Lung (tissue), 12 donors: Measurements from ENCODE around the gene RASA2. TPM values are rescaled to one million over a fixed set of nuclear protein-coding genes. Genes with fewer than 3 reads are reported as not detected.

Experiments
- ATAC-seq: fragments of 200-7000 bp; cut with Tn5 transposase; one replicate; pipeline ENCODE4 v1.9.1; 2020; ENCODE audit warnings: moderate number of reproducible peaks; ENCODE audit not compliant: insufficient read depth, low FRiP score
- DNase-seq, 3 donors: peaks; one replicate each; pipeline ENCODE4 v3.0.0-alpha.2; 2013 to 2017
- H3K27ac ChIP-seq, 2 donors: one replicate each; pipeline ENCODE4 v1.5.1; 2013; ENCODE audit warnings: mild to moderate bottlenecking in 2 of 2, moderate library complexity in 2 of 2, control low read depth in 1 of 2, inconsistent platforms in 1 of 2, low read depth in 1 of 2, low read length in 1 of 2
- H3K27me3 ChIP-seq, 3 donors: one replicate each; pipeline ENCODE4 v1.5.1; 2013; ENCODE audit warnings: low read length in 2 of 3; ENCODE audit not compliant: control insufficient read depth in 3 of 3, insufficient read depth in 3 of 3
- H3K36me3 ChIP-seq, 4 donors: one replicate each; pipeline ENCODE4 v1.5.1; 2013; ENCODE audit warnings: low read length in 4 of 4, mild to moderate bottlenecking in 1 of 4, moderate library complexity in 1 of 4; ENCODE audit not compliant: control insufficient read depth in 4 of 4, insufficient read depth in 4 of 4
- H3K4me1 ChIP-seq, 5 donors: one replicate each; pipeline ENCODE4 v1.5.1; 2013; ENCODE audit warnings: low read length in 5 of 5, mild to moderate bottlenecking in 2 of 5, moderate library complexity in 1 of 5; ENCODE audit not compliant: control insufficient read depth in 5 of 5, insufficient read depth in 5 of 5
- H3K4me3 ChIP-seq: one replicate; pipeline ENCODE4 v1.5.1; 2013; ENCODE audit warnings: mild to moderate bottlenecking, control low read depth, moderate library complexity
- H3K9ac ChIP-seq, 2 donors: one replicate each; pipeline ENCODE4 v1.5.1; 2013; ENCODE audit warnings: low read length in 2 of 2, control low read depth in 1 of 2; ENCODE audit not compliant: insufficient read depth in 1 of 2
- H3K9me3 ChIP-seq, 4 donors: one replicate each; pipeline ENCODE4 v1.5.1; 2013; ENCODE audit warnings: low read length in 3 of 4, mild to moderate bottlenecking in 1 of 4, moderate library complexity in 1 of 4; ENCODE audit not compliant: control insufficient read depth in 4 of 4, insufficient read depth in 3 of 4
- WGBS, 2 donors: extraction: QIAGEN DNeasy Blood & Tissue Kit; methylation state at CpG; one replicate each; pipeline ENCODE4 v1.1.7; 2013; 5-methylcytosine and 5-hydroxymethylcytosine counted together
- polyA plus RNA-seq, 2 donors: library from polyadenylated mRNA; stranded (reverse); fragments of 200-250 nt; gene quantifications; one replicate each; pipeline ENCODE4 v1.2.1, GENCODE V29; 2013
- total RNA-seq, 2 donors: library from RNA; depleted of rRNA in 1 of 2; stranded (reverse); fragments of >200 nt in 1 of 2; gene quantifications; one replicate each; pipeline ENCODE4 v1.2.1, GENCODE V29; 2014 to 2021
- TF ChIP-seq, protein P1 (sequence below): IDR thresholded peaks from 2 replicates; pipeline ENCODE4 v1.5.1; 2012; ENCODE audit warnings: mild to moderate bottlenecking; ENCODE audit errors: control extremely low read depth, extremely low read depth
- donor health status: control.
- donor health status: control.
- donor health status: Bipolar disorder and iron deficiency.
- donor health status: healthy.
- donor health status: DM: yes; HTN: yes; CAD: no.

RASA2 gene
- total and polyA plus RNA-seq, 4 donors: 6.8 to 27.4 (median 12.9) TPM

- Histone ChIP-seq H3K36me3 (no peaks in the 10 kb centered on the region), H3K4me3 (no peak overlapping the region), H3K9me3 (no peaks in the 10 kb centered on the region), H3K27ac (no peak overlapping the region), H3K9ac (no peak overlapping the region), H3K4me1 (peaks cover 0 to 3% (median 0%) of the 10 kb centered on the region in 5 donors), H3K27me3 (no peaks in the 10 kb centered on the region)
- TF ChIP-seq, protein P1, sequence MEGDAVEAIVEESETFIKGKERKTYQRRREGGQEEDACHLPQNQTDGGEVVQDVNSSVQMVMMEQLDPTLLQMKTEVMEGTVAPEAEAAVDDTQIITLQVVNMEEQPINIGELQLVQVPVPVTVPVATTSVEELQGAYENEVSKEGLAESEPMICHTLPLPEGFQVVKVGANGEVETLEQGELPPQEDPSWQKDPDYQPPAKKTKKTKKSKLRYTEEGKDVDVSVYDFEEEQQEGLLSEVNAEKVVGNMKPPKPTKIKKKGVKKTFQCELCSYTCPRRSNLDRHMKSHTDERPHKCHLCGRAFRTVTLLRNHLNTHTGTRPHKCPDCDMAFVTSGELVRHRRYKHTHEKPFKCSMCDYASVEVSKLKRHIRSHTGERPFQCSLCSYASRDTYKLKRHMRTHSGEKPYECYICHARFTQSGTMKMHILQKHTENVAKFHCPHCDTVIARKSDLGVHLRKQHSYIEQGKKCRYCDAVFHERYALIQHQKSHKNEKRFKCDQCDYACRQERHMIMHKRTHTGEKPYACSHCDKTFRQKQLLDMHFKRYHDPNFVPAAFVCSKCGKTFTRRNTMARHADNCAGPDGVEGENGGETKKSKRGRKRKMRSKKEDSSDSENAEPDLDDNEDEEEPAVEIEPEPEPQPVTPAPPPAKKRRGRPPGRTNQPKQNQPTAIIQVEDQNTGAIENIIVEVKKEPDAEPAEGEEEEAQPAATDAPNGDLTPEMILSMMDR: no peak
- no peak for DNase-seq
- 48 to 74% methylated on average over 2 of the region's 2 CpGs for WGBS, 2 donors
- no peak for ATAC-seq
These were observed 164.6 kb downstream of the RASA2 start for GRCh38 chr3:141651409-141651808.

DNA sequence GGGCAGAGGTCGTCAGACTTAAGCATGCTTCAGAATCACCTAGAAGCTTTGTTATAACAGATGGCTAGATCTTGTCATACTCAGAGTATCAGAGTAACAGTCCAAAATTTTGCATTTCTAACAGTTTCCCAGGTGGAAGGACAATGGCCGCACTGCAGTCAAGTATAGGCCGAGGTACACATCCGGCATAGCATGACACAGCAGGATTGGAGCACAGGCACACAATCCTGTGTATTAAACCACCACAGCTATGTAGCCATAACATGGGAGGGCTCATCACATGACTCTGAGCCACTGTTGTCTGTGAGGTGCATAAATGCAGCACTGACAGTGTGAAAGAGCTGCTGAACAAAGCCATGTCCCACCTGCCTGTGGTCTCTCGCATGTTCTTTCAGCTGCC is 165.5 kb downstream of the RASA2 start:
- no peak overlapping the region for H3K4me3 ChIP-seq
- H3K27ac ChIP-seq: no peak overlapping the region
- 87 to 89% methylated on average over 5 of the region's 5 CpGs for WGBS, 2 donors
- H3K9ac ChIP-seq: no peak overlapping the region
- ATAC-seq: no peak
- no peaks in the 10 kb centered on the region for H3K36me3 ChIP-seq
- no peak for DNase-seq
- TF ChIP-seq, protein P1: no peak
- H3K27me3 ChIP-seq: no peaks in the 10 kb centered on the region
- peaks cover 0 to 2% (median 0%) of the 10 kb centered on the region in 4 donors for H3K9me3 ChIP-seq
- peaks cover 0 to 3% (median 0%) of the 10 kb centered on the region in 5 donors for H3K4me1 ChIP-seq

DNA sequence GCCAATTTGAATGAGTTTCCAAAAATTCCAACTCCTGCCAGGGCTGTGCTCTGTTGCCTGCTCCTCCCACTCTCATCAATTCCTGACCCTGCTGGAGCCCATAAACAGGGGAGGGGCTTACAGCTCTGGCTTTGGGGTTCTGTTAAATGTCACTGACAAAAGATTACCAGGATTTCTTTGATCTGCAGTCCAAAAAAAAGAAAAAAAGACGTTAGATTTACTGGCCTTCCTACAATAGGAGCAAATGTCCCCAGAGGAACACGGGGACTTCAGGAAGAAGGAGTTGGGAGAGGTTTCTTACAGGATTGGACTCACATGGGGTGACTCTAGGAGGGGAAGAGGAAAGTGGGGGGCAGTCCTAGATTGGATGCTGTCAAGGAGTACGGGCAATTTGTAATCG is 167.0 kb downstream of the RASA2 start:
- ATAC-seq: no peak

More for the DNA sequence above, 167.0 kb downstream of the RASA2 start:
- WGBS, 2 donors: 79 to 82% methylated on average over 4 of the region's 4 CpGs
- TF ChIP-seq, protein P1: no peak
- H3K9me3 ChIP-seq: peaks cover 0 to 5% (median 0%) of the 10 kb centered on the region in 4 donors
- H3K9ac ChIP-seq: no peak overlapping the region
- peaks cover 0 to 7% (median 0%) of the 10 kb centered on the region in 3 donors for H3K27me3 ChIP-seq
- H3K4me3 ChIP-seq: no peak overlapping the region
- peak in 2 of 3 donors; percentile 46 to 58 for DNase-seq
- H3K36me3 ChIP-seq: no peaks in the 10 kb centered on the region
- peaks cover 0 to 4% (median 0%) of the 10 kb centered on the region in 5 donors for H3K4me1 ChIP-seq
- H3K27ac ChIP-seq: no peak overlapping the region
